ENCODE data around the gene USP7.
"Not testable (repeated sequence)": the region's sequence is repeated elsewhere in the genome, so short reads cannot be mapped to it uniquely, and the experiment has no call there.

The USP7 gene

GRCh38 chr16:8920645-8921346 is 42.9 kb downstream of the USP7 start:
- no peak for DNase-seq

- DNase-seq, result peak; percentile 16
These were observed 43.7 kb downstream of the USP7 start for GRCh38 chr16:8919934-8920462.

- no peak for DNase-seq
These were observed 44.4 kb downstream of the USP7 start for GRCh38 chr16:8919089-8919933.

- not testable (repeated sequence) for DNase-seq
These were observed 46.4 kb downstream of the USP7 start for GRCh38 chr16:8917336-8917735.

GRCh38 chr16:8916541-8917225 is 47.0 kb downstream of the USP7 start:
- DNase-seq, result no peak

GRCh38 chr16:8915722-8916301 is 47.9 kb downstream of the USP7 start:
- no peak for DNase-seq

GRCh38 chr16:8914098-8914497 is 49.6 kb downstream of the USP7 start:
- DNase-seq, result no peak

- DNase-seq, result no peak
These were observed 50.9 kb downstream of the USP7 start for GRCh38 chr16:8912793-8913192.

- DNase-seq, result no peak
These were observed 52.9 kb downstream of the USP7 start for GRCh38 chr16:8910811-8911210.

GRCh38 chr16:8908810-8909468 is 54.8 kb downstream of the USP7 start:
- peak; percentile 18 for DNase-seq

- no peak for DNase-seq
These were observed 56.6 kb downstream of the USP7 start for GRCh38 chr16:8907096-8907495.

GRCh38 chr16:8905795-8906591 is 57.7 kb downstream of the USP7 start:
- no peak for DNase-seq

- peak; percentile 16 for DNase-seq
These were observed 58.4 kb downstream of the USP7 start for GRCh38 chr16:8905168-8905762.

GRCh38 chr16:8904018-8904430 is 59.7 kb downstream of the USP7 start:
- DNase-seq, result no peak

- DNase-seq, result no peak
These were observed 60.7 kb downstream of the USP7 start for GRCh38 chr16:8903004-8903403.

GRCh38 chr16:8901320-8901861 is 62.3 kb downstream of the USP7 start:
- no peak for DNase-seq

- no peak for DNase-seq
These were observed 63.4 kb downstream of the USP7 start for GRCh38 chr16:8900343-8900742.

GRCh38 chr16:8899709-8900317 is 63.9 kb downstream of the USP7 start:
- DNase-seq, result no peak

GRCh38 chr16:8898660-8899318 is 64.9 kb downstream of the USP7 start:
- DNase-seq, result no peak

Data from CD4-positive, alpha-beta T cell treated with Interleukin-4 for 4 hours (primary cell).